ENCODE data around the gene NAGS. TPM values are rescaled to one million over a fixed set of nuclear protein-coding genes. Genes with fewer than 3 reads are reported as not detected.
A peak's percentile ranks its signal among the peaks of the same experiment; 100 is the strongest.
"Not testable (repeated sequence)": the region's sequence is repeated elsewhere in the genome, so short reads cannot be mapped to it uniquely, and the experiment has no call there.

The NAGS gene
- polyA plus RNA-seq, 2 of the 4 experiments (the other 2 are of a cell fraction): 0.66 to 0.88 TPM

DNA sequence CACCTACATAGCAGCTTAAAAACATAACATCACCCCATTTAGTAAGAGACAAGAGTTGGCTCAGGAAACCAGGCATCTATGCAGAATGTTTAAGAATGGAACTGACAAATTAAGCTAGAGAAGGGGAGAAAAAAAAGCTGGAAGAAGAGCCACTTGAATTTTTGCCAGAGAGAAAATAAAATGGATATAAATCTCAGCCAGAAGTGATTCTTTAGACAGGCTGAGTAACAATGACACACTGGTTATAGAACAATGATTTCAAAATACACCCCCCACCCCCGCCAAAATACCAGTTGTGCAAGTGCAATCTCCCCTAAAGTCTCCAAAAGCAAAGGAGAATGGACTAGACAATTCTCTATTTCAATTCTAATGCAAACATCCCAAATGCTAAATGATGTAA lies 39.6 kb downstream of the NAGS start:
- no peak for FAIRE-seq
- H3K27ac ChIP-seq: 0 out of 6 replicates have a peak overlapping the region, but pooled peaks of 1 of the 2 experiments have one; percentile 0
- ChIA-PET CTCF (interaction anchor here (0.6 to 8.6 kb wide), 16 partner anchors 7 to 133 kb away, joined by 3 to 145 read pairs (median 4); partner anchors contain the start of genes HDAC5, LSM12 and PPY), POLR2A (interaction anchor here (0.6 to 2.1 kb wide), 4 partner anchors 15 to 79 kb away, joined by 3 to 7 read pairs (median 4); partner anchors contain the start of genes G6PC3, HDAC5 and LSM12)
- WGBS (ENCODE audit: missing lambda C conversion rate): 58% methylated on average over 1 of the region's 1 CpG
- H3K9me3 ChIP-seq: no peaks in the 10 kb centered on the region
- peak in 1 of 2 experiments; percentile 30; a peak in 1 of 4 replicates for TF ChIP-seq CEBPB (IDR thresholded peaks at IDR 0.05)
- TF ChIP-seq, protein P1, sequence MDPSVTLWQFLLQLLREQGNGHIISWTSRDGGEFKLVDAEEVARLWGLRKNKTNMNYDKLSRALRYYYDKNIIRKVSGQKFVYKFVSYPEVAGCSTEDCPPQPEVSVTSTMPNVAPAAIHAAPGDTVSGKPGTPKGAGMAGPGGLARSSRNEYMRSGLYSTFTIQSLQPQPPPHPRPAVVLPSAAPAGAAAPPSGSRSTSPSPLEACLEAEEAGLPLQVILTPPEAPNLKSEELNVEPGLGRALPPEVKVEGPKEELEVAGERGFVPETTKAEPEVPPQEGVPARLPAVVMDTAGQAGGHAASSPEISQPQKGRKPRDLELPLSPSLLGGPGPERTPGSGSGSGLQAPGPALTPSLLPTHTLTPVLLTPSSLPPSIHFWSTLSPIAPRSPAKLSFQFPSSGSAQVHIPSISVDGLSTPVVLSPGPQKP (IDR thresholded peaks at IDR 0.05; ENCODE audit: low read depth, low read length): no peak
- H3K4me1 ChIP-seq: peaks cover 11% of the 10 kb centered on the region
- 0 out of 3 replicates have a peak overlapping the region, but pooled peaks have one; percentile 10 for H3K4me2 ChIP-seq
- no peak for ATAC-seq
- no peak overlapping the region for H3K4me3 ChIP-seq
- DNase-seq (ENCODE audit: low read depth in 1 of 2, low spot score in 1 of 2): no peak

DNA sequence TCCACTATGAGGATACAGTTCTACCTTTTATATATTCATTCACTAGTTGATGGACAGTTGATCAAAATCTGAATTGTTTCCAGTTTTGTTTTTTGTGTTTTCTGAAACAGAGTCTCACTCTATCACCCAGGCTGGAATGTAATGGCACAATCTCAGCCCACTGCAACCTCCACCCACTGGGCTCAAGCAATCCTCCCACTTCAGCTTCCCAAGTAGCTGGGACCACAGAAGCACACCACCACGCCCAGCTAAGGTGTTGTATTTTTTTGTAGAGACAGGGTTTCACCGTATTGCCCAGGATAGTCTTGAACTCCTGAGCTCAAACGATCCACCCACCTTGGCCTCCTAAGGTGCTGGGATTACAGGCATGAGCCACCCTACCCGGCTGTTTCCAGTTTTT lies 41.1 kb downstream of the NAGS start:
- CTCF ChIA-PET: interaction anchor here (0.7 to 8.6 kb wide), 5 partner anchors 9 to 153 kb away, joined by 3 to 48 read pairs (median 3); partner anchors contain the start of gene PPY

DNA sequence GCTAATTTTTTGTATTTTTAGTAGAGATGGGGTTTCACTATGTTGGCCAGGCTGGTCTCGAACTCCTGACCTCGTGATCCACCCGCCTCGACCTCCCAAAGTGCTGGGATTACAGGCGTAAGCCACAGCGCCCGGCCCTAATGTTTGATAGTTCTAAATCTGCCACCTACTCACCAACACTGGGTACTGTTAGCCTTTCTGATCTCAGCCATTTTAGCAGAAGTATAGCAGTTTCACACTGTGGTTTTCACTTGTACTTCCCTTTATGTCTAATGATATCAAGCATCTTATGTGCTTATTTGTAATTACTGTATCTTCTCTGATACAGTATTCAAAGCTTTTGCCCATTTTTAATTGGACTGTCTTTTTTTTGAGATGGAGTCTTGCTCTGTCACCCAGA lies 42.5 kb downstream of the NAGS start:
- 96% methylated on average over 7 of the region's 7 CpGs for WGBS (ENCODE audit: missing lambda C conversion rate)
- H3K4me3 ChIP-seq; H3K4me2 ChIP-seq; DNase-seq (ENCODE audit: low read depth in 1 of 2, low spot score in 1 of 2); FAIRE-seq; H3K9me3 ChIP-seq; POLR2A ChIA-PET; ATAC-seq; H3K27ac ChIP-seq: not testable (repeated sequence)
- H3K4me1 ChIP-seq: peaks cover 11% of the 10 kb centered on the region
- CTCF ChIA-PET: interaction anchor here (0.6 to 1.9 kb wide), 3 partner anchors 13 to 122 kb away, joined by 3 to 5 read pairs (median 3); no protein-coding TSS in a partner anchor

More for the DNA sequence above, 41.1 kb downstream of the NAGS start:
- TF ChIP-seq HOXB5 (CRISPR knock-in tag; IDR thresholded peaks at IDR 0.05) (no peak), RFX5 (IDR thresholded peaks at IDR 0.05) (no peak), ZFP36 (IDR thresholded peaks at IDR 0.05; ENCODE audit: borderline replicate concordance, partially characterized antibody) (no peak), RNF2 (IDR thresholded peaks at IDR 0.05; ENCODE audit: borderline replicate concordance, low read depth) (no peak), CHD4 (IDR thresholded peaks at IDR 0.05; ENCODE audit: borderline replicate concordance) (no peak), KDM5A (IDR thresholded peaks at IDR 0.05) (no peak), KDM1A (IDR thresholded peaks at IDR 0.05; ENCODE audit: low read depth) (no peak), TP53 (CRISPR knock-in tag; IDR thresholded peaks at IDR 0.05) (no peak), EHMT2 (IDR thresholded peaks at IDR 0.05; ENCODE audit: low read depth) (no peak), HOXA7 (CRISPR knock-in tag; IDR thresholded peaks at IDR 0.05) (no peak), RCOR1 (IDR thresholded peaks at IDR 0.05; ENCODE audit: low read depth, low read length) (no peak), FOXS1 (CRISPR knock-in tag; IDR thresholded peaks at IDR 0.05) (no peak), RARB (CRISPR knock-in tag; IDR thresholded peaks at IDR 0.05) (no peak)
- TF ChIP-seq, protein P2, sequence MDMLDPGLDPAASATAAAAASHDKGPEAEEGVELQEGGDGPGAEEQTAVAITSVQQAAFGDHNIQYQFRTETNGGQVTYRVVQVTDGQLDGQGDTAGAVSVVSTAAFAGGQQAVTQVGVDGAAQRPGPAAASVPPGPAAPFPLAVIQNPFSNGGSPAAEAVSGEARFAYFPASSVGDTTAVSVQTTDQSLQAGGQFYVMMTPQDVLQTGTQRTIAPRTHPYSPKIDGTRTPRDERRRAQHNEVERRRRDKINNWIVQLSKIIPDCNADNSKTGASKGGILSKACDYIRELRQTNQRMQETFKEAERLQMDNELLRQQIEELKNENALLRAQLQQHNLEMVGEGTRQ (IDR thresholded peaks at IDR 0.05): no peak
- POLR2A ChIA-PET: interaction anchor here (0.5 to 2.1 kb wide), 2 partner anchors 12 to 20 kb away, joined by 3 to 7 read pairs; partner anchors contain the start of gene LSM12
- ATAC-seq (no peak), FAIRE-seq (no peak), DNase-seq (ENCODE audit: low read depth in 1 of 2, low spot score in 1 of 2) (no peak)
- Histone ChIP-seq H3K27ac (no peak overlapping the region), H3K4me1 (peaks cover 11% of the 10 kb centered on the region), H3K9me3 (no peaks in the 10 kb centered on the region), H3K4me2 (no peak overlapping the region), H3K4me3 (no peak overlapping the region)
- WGBS (ENCODE audit: missing lambda C conversion rate): 98% methylated on average over 4 of the region's 4 CpGs
